ENCODE results near the gene EIF4E3. TPM values are rescaled to one million over a fixed set of nuclear protein-coding genes. Genes with fewer than 3 reads are reported as not detected.

The EIF4E3 gene
- total and polyA plus RNA-seq, 5 donors = 25.0 to 42.5 (median 40.9) TPM

DNA sequence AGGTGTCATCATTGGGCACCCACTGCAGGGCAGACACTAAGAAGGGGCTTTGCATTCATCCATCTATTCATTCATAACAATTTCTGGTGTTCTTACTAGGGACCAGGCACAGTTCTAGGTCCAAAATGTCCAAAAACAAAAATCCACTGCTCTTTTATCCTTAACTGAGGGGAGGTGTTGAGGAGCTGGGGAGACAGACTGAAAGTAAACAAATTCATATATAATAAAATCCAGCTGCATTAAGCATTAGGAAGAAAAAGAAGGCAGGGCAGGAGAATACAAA is 1.1 kb downstream of the EIF4E3 start:
- intact Hi-C loops (cut with DNase I) = loop anchor here in 3 of 4 donors (10.0 kb wide), 1 partner anchor 1101 kb away; no protein-coding TSS in a partner anchor

GRCh38 chr3:71723452-71724170 is 1.6 kb downstream of the EIF4E3 start:
- no peak for ATAC-seq
- DNase-seq = no peak
- intact Hi-C loops (cut with DNase I) = loop anchor here in 3 of 4 donors (10.0 kb wide), 1 partner anchor 1101 kb away; no protein-coding TSS in a partner anchor
- Histone ChIP-seq H3K4me1 (ENCODE audit: control insufficient read depth, insufficient read depth, low read length) (peaks cover 5% of the 10 kb centered on the region), H3K4me3 (ENCODE audit: low read length) (peak overlapping the region; percentile 85), H3K27me3 (ENCODE audit: control insufficient read depth, insufficient read depth) (no peaks in the 10 kb centered on the region), H3K27ac (ENCODE audit: low read length) (no peak overlapping the region), H3K9me3 (ENCODE audit: control insufficient read depth, low read length) (no peaks in the 10 kb centered on the region)
- WGBS = 52% methylated on average over 6 of the region's 6 CpGs

More for the DNA sequence above, 1.1 kb downstream of the EIF4E3 start:
- ATAC-seq = no peak
- no peaks in the 10 kb centered on the region for H3K27me3 ChIP-seq (ENCODE audit: control insufficient read depth, insufficient read depth)
- H3K9me3 ChIP-seq (ENCODE audit: control insufficient read depth, low read length) = no peaks in the 10 kb centered on the region
- H3K4me3 ChIP-seq (ENCODE audit: low read length) = peak overlapping the region; percentile 85
- no peak overlapping the region for H3K27ac ChIP-seq (ENCODE audit: low read length)
- DNase-seq = no peak
- H3K4me1 ChIP-seq (ENCODE audit: control insufficient read depth, insufficient read depth, low read length) = peaks cover 5% of the 10 kb centered on the region

DNA sequence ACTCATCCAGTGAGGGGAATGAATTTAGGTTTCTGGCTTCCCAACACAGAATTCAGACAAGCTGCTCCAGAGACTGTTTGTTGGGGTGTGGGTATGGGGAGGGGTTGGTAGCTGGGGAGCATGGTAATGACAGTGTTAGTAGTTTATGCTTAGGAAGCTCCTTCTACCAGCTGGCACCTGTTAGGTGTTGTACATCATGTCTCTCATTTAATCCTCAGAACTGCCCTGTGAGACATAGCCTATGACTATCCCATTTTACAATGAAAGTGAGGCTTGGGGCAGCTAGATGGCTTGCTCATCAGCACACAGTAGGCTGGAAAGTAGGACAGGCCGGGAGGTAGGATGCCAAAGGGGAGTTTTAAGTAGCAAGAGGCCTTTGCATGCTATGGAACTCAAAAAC is 2.5 kb downstream of the EIF4E3 start:
- no peak overlapping the region for H3K27ac ChIP-seq (ENCODE audit: low read length)
- H3K9me3 ChIP-seq (ENCODE audit: control insufficient read depth, low read length) = no peaks in the 10 kb centered on the region
- no peaks in the 10 kb centered on the region for H3K27me3 ChIP-seq (ENCODE audit: control insufficient read depth, insufficient read depth)
- 98% methylated on average over 1 of the region's 1 CpG for WGBS
- no peak for ATAC-seq
- peaks cover 5% of the 10 kb centered on the region for H3K4me1 ChIP-seq (ENCODE audit: control insufficient read depth, insufficient read depth, low read length)
- no peak overlapping the region for H3K4me3 ChIP-seq (ENCODE audit: low read length)
- intact Hi-C loops (cut with DNase I) = loop anchor here in 3 of 4 donors (10.0 kb wide), 1 partner anchor 1102 kb away; no protein-coding TSS in a partner anchor
- no peak for DNase-seq

DNA sequence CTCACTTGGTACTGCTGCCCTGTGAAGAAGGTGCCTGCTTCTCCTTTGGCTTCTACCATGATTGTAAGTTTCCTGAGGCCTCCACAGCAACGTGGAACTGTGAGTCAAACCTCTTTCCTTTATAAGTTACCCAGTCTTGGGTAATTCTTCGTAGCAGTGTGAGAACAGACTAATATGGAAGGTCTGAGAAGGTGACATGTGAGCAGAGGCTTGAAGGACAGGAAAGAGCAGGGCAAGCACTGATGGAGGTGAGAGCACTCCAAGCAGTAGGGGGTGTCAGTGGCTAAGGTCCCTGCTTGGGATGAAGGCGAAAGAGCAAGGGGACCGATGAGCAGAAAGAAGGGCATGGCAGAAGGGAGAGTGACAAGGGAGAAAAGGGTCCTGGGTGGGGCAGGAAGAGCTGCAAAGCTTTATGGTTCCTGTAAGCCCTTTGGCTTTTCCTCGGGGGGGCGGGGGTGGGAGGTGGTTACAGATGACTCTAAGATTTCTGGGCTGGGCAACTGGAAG is 3.5 kb downstream of the EIF4E3 start:
- intact Hi-C loops (cut with DNase I) = loop anchor here in 3 of 4 donors (10.0 kb wide), 1 partner anchor 1103 kb away; no protein-coding TSS in a partner anchor
- Histone ChIP-seq H3K4me1 (ENCODE audit: control insufficient read depth, insufficient read depth, low read length) (peaks cover 5% of the 10 kb centered on the region), H3K27ac (ENCODE audit: low read length) (no peak overlapping the region), H3K9me3 (ENCODE audit: control insufficient read depth, low read length) (no peaks in the 10 kb centered on the region), H3K27me3 (ENCODE audit: control insufficient read depth, insufficient read depth) (no peaks in the 10 kb centered on the region), H3K4me3 (ENCODE audit: low read length) (no peak overlapping the region)
- ATAC-seq (no peak), DNase-seq (no peak)
- 78% methylated on average over 6 of the region's 6 CpGs for WGBS

- H3K27me3 ChIP-seq (ENCODE audit: control insufficient read depth, insufficient read depth) = no peaks in the 10 kb centered on the region
- 96% methylated on average over 7 of the region's 7 CpGs for WGBS
- peaks cover 5% of the 10 kb centered on the region for H3K4me1 ChIP-seq (ENCODE audit: control insufficient read depth, insufficient read depth, low read length)
- H3K9me3 ChIP-seq (ENCODE audit: control insufficient read depth, low read length) = no peaks in the 10 kb centered on the region
- no peak for DNase-seq
- no peak overlapping the region for H3K27ac ChIP-seq (ENCODE audit: low read length)
- H3K4me3 ChIP-seq (ENCODE audit: low read length) = no peak overlapping the region
- no peak for ATAC-seq
- intact Hi-C loops (cut with DNase I) = loop anchor here in 3 of 4 donors (10.0 kb wide), 1 partner anchor 1104 kb away; no protein-coding TSS in a partner anchor
These were observed 4.2 kb downstream of the EIF4E3 start for GRCh38 chr3:71721002-71721401.

- Histone ChIP-seq H3K27ac (ENCODE audit: low read length) (no peak overlapping the region), H3K9me3 (ENCODE audit: control insufficient read depth, low read length) (no peaks in the 10 kb centered on the region), H3K4me3 (ENCODE audit: low read length) (no peak overlapping the region), H3K4me1 (ENCODE audit: control insufficient read depth, insufficient read depth, low read length) (peaks cover 4% of the 10 kb centered on the region), H3K27me3 (ENCODE audit: control insufficient read depth, insufficient read depth) (no peaks in the 10 kb centered on the region)
- WGBS = 79% methylated on average over 4 of the region's 4 CpGs
- intact Hi-C loops (cut with DNase I) = no loop called here
- no peak for ATAC-seq
- no peak for DNase-seq
These were observed 7.1 kb downstream of the EIF4E3 start for GRCh38 chr3:71718072-71718471.

- 94% methylated on average over 4 of the region's 4 CpGs for WGBS
- no peak for ATAC-seq
- intact Hi-C loops (cut with DNase I) = no loop called here
These were observed 10.6 kb downstream of the EIF4E3 start for GRCh38 chr3:71714595-71714994.

DNA sequence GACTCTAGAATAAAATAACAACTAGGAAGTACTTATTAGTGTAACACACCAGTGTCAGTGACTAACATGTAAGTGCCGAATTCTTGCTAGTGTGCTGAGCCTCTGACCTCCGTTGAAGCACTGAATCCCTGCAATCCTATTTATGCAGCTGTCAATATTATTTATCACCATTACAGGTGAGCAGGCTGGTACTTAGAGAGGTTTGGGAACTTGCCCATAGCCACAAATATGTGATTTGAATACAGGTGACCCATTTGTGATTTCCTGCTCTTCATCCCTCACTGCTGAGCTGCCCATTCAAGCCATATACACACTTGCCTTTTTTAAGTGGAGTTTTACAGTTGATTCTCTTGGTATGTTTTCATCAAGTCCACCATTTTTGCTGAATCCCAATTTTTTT is 12.2 kb downstream of the EIF4E3 start:
- intact Hi-C loops (cut with DNase I) = no loop called here
- Histone ChIP-seq H3K4me1 (ENCODE audit: control insufficient read depth, insufficient read depth, low read length) (peaks cover 2% of the 10 kb centered on the region), H3K27ac (ENCODE audit: low read length) (no peak overlapping the region), H3K9me3 (ENCODE audit: control insufficient read depth, low read length) (no peaks in the 10 kb centered on the region), H3K4me3 (ENCODE audit: low read length) (no peak overlapping the region), H3K27me3 (ENCODE audit: control insufficient read depth, insufficient read depth) (no peaks in the 10 kb centered on the region)
- WGBS = 92% methylated on average over 2 of the region's 2 CpGs
- ATAC-seq (no peak), DNase-seq (no peak)

More at GRCh38 chr3:71714595-71714994, 10.6 kb downstream of the EIF4E3 start:
- Histone ChIP-seq H3K27ac (ENCODE audit: low read length) (no peak overlapping the region), H3K4me1 (ENCODE audit: control insufficient read depth, insufficient read depth, low read length) (peaks cover 2% of the 10 kb centered on the region), H3K27me3 (ENCODE audit: control insufficient read depth, insufficient read depth) (no peaks in the 10 kb centered on the region), H3K9me3 (ENCODE audit: control insufficient read depth, low read length) (no peaks in the 10 kb centered on the region), H3K4me3 (ENCODE audit: low read length) (no peak overlapping the region)
- no peak for DNase-seq

DNA sequence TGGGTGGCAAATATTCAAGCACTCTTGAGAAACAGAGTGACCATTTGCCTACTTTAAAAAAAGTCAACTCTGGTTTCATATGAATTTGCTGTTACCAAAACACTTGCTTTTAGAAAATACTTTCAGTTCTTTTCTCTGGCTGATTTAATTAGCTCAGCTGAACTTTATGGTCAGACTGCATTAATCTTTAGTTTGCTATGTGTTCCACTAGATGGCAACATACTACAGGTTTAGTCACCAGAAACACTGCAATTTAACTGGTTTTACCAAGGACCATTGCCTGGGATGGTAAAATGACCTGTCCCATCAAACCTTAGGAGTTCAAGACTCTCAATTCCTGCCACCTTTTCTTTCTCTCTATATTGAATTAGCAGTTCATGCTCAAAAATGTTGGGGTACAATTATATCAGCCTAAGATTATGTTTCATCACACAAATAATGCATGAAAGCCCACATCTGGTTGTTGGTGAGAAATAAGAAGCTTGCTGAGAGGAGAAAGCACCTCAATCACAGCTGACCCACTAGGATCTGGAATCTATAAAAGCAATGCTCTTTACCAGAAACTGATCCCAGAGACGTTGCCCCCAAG is 14.2 kb downstream of the EIF4E3 start:
- Histone ChIP-seq H3K27me3 (ENCODE audit: control insufficient read depth, insufficient read depth) (no peaks in the 10 kb centered on the region), H3K4me3 (ENCODE audit: low read length) (no peak overlapping the region), H3K4me1 (ENCODE audit: control insufficient read depth, insufficient read depth, low read length) (peaks cover 2% of the 10 kb centered on the region), H3K27ac (ENCODE audit: low read length) (no peak overlapping the region), H3K9me3 (ENCODE audit: control insufficient read depth, low read length) (no peaks in the 10 kb centered on the region)
- WGBS = 34% methylated on average over 1 of the region's 1 CpG
- intact Hi-C loops (cut with DNase I) = no loop called here
- ATAC-seq = peak; percentile 43 to 54
- DNase-seq = no peak

- 91% methylated on average over 9 of the region's 9 CpGs for WGBS
These were observed 15.2 kb downstream of the EIF4E3 start for GRCh38 chr3:71709908-71710511.

DNA sequence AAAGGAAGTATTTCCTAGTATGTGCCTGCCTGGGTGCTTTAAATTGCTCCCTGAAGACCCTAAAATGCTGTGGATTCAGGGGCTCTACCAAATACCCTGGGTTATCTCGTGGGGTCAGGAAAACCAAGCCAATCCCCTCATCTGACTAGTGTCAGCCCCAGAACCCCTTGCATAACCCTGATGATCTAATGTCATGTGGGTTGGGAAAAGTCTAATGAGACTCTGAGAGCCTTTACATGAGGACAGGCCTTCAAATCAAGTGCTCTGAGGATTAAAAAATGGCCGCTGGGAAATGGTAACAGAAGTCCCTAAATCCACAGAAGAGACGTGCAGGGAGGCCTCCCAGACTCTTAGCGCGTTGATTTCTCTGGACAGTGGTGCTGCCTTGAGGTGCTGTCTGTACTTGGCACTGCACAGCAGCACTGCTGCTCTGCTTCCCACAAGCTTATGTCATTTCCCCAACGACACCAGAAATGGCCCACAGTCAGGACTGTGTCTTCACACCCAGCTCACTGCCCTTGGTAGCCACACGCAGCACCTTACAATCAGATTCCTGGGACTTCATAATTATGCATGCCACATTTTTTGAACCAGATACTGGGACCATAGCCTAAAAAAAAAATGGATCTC is 16.6 kb downstream of the EIF4E3 start:
- DNase-seq (peak in 2 of 3 donors; percentile 22 to 76), ATAC-seq (peak; percentile 57 to 81)
- Histone ChIP-seq H3K4me3 (ENCODE audit: low read length) (no peak overlapping the region), H3K9me3 (ENCODE audit: control insufficient read depth, low read length) (no peaks in the 10 kb centered on the region), H3K4me1 (ENCODE audit: control insufficient read depth, insufficient read depth, low read length) (peaks cover 2% of the 10 kb centered on the region), H3K27me3 (ENCODE audit: control insufficient read depth, insufficient read depth) (no peaks in the 10 kb centered on the region), H3K27ac (ENCODE audit: low read length) (no peak overlapping the region)
- intact Hi-C loops (cut with DNase I) = no loop called here
- WGBS = 49% methylated on average over 7 of the region's 7 CpGs

More at GRCh38 chr3:71709908-71710511, 15.2 kb downstream of the EIF4E3 start:
- ATAC-seq = peak in 1 of 2 donors; percentile 20
- intact Hi-C loops (cut with DNase I) = no loop called here
- DNase-seq = no peak
- Histone ChIP-seq H3K27me3 (ENCODE audit: control insufficient read depth, insufficient read depth) (no peaks in the 10 kb centered on the region), H3K4me3 (ENCODE audit: low read length) (no peak overlapping the region), H3K27ac (ENCODE audit: low read length) (no peak overlapping the region), H3K9me3 (ENCODE audit: control insufficient read depth, low read length) (no peaks in the 10 kb centered on the region), H3K4me1 (ENCODE audit: control insufficient read depth, insufficient read depth, low read length) (peaks cover 3% of the 10 kb centered on the region)
